ENCODE data around the gene PALM.
A peak's percentile ranks its signal among the peaks of the same experiment; 100 is the strongest.

PALM gene

GRCh38 chr19:778910-779653, 70.3 kb downstream of the PALM start:
- no peak for DNase-seq (ENCODE audit: extremely low read depth in 1 of 2, low read depth in 1 of 2)

- DNase-seq (ENCODE audit: extremely low read depth in 1 of 2, low read depth in 1 of 2): no peak
Measured at GRCh38 chr19:780935-781334, 72.2 kb downstream of the PALM start.

GRCh38 chr19:781800-782184, 73.1 kb downstream of the PALM start:
- no peak for DNase-seq (ENCODE audit: extremely low read depth in 1 of 2, low read depth in 1 of 2)

- no peak for DNase-seq (ENCODE audit: extremely low read depth in 1 of 2, low read depth in 1 of 2)
Measured at GRCh38 chr19:782185-782877, 73.6 kb downstream of the PALM start.

- no peak for DNase-seq (ENCODE audit: extremely low read depth in 1 of 2, low read depth in 1 of 2)
Measured at GRCh38 chr19:782878-783668, 74.3 kb downstream of the PALM start.

GRCh38 chr19:784541-784940, 75.8 kb downstream of the PALM start:
- no peak for DNase-seq (ENCODE audit: extremely low read depth in 1 of 2, low read depth in 1 of 2)

- no peak for DNase-seq (ENCODE audit: extremely low read depth in 1 of 2, low read depth in 1 of 2)
Measured at GRCh38 chr19:787536-787935, 78.8 kb downstream of the PALM start.

GRCh38 chr19:788686-788982, 79.9 kb downstream of the PALM start:
- DNase-seq (ENCODE audit: extremely low read depth in 1 of 2, low read depth in 1 of 2): no peak

- no peak for DNase-seq (ENCODE audit: extremely low read depth in 1 of 2, low read depth in 1 of 2)
Measured at GRCh38 chr19:788983-789700, 80.4 kb downstream of the PALM start.

GRCh38 chr19:789701-790060, 80.9 kb downstream of the PALM start:
- DNase-seq (ENCODE audit: extremely low read depth in 1 of 2, low read depth in 1 of 2): no peak

GRCh38 chr19:791007-791566, 82.4 kb downstream of the PALM start:
- no peak for DNase-seq (ENCODE audit: extremely low read depth in 1 of 2, low read depth in 1 of 2)

GRCh38 chr19:791567-792305, 83.0 kb downstream of the PALM start:
- DNase-seq (ENCODE audit: extremely low read depth in 1 of 2, low read depth in 1 of 2): no peak

GRCh38 chr19:792306-792885, 83.7 kb downstream of the PALM start:
- no peak for DNase-seq (ENCODE audit: extremely low read depth in 1 of 2, low read depth in 1 of 2)

- no peak for DNase-seq (ENCODE audit: extremely low read depth in 1 of 2, low read depth in 1 of 2)
Measured at GRCh38 chr19:793806-794205, 85.1 kb downstream of the PALM start.

GRCh38 chr19:795073-795611, 86.4 kb downstream of the PALM start:
- DNase-seq (ENCODE audit: extremely low read depth in 1 of 2, low read depth in 1 of 2): no peak

GRCh38 chr19:795691-796581, 87.2 kb downstream of the PALM start:
- DNase-seq (ENCODE audit: extremely low read depth in 1 of 2, low read depth in 1 of 2): no peak

GRCh38 chr19:796692-797527, 88.2 kb downstream of the PALM start, which contains the start of gene PTBP1:
TSS of gene PTBP1 (plus strand) at chr19:797452. CDS start at chr19:797498, 46 bp downstream.
- DNase-seq (ENCODE audit: extremely low read depth in 1 of 2, low read depth in 1 of 2): peak; percentile 99 to 100

Data from stimulated activated CD8-positive, alpha-beta memory T cell treated with anti-CD3 and anti-CD28 coated beads, Interleukin-7, amount 100 ng/mL, for 48 hours (primary cell).